Brain pericyte (primary cell): ENCODE measurements around the gene TUBAL3.

Experiments used
- DNase-seq: peaks from one replicate; pipeline ENCODE4 v3.0.0-alpha.2; 2012; ENCODE audit warnings: low read depth, low spot score

The TUBAL3 gene

DNA sequence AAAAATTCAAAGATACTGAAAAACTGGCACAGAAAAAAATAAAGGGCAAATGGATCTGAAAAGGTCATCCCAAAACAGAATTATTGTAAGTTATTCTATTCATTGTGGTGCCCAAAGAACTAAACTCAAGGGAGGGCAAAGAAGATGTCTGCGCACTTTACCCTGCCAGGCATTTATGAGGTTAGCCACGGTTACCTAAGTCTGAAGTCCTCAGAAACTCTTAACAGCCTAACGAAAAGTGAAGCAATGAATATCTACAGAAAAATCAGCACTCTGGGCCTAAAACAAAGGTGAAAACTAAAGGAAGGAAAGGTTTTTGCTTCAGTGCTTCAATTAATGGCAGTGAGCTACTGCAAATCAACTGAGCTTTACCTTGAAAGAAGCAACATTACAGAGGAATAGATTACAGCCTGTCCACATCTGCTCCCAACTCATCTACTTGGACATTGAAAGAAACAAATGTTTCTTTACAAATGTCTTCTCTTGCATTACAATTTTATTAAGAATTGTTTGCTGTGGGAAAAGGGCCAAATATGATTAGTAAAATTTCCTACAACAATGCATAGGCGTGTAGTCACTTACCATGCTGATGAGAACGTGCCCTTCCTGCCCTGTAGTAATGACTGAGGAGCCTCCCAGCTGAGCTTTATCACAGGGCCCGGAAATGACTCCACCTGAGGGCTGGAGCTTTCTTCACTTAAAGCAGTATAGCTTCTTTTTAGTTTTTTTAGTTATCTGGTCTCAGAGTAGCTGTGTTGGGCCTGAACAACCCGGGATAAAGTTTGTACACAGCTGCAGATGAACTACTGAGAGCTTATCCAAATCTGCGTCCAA, at the start of gene TUBAL3:
TSS of gene TUBAL3 (minus strand) at position 621 of the 834 bp plus-strand sequence. CDS start at position 585, 36 bp downstream.
- no peak for DNase-seq

DNA sequence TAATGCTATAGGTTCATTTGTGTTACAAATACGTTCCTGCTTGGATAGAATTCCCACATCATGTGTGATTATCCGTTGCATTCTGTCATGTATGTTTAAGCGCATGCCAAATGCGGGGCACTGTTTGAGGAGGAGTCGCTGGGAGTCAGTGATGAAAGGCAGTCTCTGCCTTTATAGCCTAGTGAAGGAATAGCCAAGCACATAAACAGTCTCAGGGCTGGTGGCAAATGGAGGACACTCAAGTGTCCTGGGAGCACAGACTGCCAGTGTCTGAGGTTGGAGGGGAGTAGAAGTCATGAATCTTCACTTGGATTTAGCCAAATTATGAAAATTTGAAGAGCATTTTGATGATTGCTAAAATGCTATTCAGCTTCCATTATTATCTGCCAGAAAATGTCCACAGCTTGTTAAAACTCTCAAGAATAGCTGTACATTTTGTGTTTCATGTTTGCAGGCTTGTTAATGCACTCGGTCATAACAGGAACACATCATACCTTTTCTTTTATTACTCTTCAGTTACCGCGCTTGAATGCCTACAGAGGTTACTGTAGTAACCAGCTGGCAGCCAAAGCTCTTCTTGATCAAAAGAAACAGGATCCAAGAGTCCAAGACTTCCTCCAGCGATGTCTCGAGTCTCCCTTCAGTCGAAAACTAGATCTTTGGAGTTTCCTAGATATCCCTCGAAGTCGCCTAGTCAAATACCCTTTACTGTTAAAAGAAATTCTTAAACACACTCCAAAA, 49.3 kb upstream of the TUBAL3 start:
- no peak for DNase-seq

DNA sequence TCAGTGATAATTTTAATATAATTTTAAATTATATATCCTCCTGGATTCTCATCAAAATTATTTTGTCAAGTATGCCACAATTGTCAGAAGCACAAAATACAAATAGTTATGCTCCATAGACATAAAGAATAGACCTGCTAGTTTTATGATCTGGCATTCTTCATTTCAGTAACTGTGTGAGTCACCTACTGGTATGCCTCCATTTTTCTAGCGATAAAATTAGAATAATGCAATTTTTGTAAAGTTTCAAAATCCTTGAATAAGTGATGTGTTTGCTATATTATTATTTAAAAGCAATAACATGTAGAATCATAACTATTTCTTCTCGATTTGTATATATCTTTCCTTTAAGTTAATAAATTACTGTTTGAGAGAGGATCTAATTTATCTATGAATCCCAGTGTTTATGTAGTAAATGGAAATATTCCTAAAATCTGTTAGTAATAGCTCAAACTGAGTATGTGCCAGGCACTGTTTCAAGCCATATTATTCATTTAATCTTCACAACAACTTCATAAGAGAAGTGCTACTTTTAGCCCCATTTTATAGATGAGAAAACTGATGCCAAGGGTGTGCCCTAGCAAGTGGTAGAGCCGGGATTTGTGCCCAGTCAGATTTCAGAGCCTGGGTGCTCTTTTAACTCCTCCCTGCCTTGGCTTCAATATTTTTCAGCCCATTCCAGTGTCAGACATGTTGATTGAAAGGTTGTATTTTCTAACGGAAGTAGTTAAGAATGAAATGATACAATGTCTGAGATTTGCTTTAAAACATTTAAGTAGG, 46.2 kb upstream of the TUBAL3 start:
- DNase-seq = no peak

DNA sequence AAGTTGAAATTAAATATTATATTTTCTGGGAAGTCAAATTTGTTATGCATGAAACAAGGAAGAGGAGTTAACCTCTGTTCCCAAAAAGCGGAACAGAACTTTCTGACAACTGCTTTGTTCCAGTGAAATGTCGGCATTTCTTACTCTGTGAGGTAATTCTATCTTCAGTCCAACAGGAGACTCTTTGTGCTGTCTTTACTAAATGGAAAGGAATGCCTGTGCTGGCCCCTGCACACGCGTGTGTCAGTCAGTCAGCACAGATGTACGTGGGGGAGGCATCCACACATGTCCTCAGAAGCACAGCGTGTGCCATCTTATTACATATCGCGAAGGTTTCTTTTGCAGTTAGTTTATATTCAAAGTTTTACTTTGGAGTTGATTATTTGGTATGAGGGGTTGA, 45.2 kb upstream of the TUBAL3 start:
- no peak for DNase-seq

DNA sequence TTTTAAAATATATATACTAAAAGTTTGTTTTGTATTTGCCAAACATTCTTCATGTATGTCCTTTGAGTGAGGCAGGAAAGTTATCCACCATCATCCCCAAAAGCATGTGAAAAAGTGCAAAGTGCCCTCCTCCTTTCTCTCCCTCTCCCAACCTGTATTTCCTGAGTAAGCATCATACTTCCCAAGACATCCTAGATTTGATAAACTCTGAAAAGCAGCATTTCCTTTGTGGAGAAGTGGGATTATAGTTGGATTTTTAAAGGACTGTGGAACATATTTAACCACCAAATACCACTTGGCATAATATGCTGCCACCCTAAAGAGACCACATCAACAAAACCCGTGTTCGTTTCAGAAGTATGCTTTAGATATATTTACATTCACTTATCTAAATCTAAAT, 44.6 kb upstream of the TUBAL3 start:
- no peak for DNase-seq

DNA sequence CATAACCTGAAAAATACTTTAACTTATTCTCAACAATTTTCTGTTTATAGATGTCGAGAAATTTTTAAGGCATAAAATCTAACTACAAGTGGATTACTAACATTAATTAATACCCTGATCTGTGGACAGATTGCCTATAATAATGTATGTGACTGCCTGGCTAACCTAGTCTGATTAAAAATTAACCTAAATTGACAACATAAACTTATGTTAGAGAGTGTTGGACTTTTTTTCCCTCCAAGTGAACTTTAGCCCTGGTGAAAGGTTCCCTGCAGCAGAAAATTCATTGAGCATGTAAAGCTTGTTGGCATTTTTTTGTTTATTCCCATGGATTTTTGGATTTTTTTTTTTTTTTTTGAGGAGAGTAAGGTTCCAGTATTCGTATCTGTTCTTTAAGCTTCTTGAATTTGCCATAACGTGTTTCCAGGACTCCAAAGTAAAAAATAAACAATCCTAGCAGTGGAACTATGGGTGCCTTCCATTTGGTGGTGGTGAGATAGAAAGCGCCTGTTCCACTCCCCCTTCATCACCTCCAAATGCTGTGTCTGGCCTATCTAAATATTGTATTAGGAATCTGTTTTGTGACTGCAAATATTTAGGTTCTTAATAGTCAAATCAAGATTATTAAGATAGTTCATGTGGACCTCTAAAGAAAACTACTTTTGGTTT, 43.8 kb upstream of the TUBAL3 start:
- DNase-seq = no peak

DNA sequence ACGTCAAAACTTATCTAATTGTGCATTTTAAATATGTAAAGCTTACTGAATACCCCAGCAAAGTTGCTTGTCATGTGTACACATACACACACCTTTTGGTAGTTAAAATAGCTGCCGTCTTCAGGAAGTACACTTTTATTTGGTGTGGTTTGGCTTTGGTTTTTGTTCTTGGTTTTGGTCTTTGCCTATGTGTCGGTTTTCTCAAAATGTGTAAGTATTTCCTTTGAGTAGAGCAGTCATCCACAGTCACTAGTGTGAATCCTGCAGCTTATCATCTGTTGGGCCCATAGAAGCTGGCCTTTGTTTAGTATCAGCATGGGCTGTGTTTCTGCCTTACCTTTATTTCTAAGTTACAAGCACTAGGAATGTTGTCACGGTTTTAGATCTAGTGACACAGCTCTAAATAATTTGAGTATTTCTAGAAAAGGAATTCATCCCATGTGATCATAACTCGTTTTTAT, 43.0 kb upstream of the TUBAL3 start:
- DNase-seq = no peak

DNA sequence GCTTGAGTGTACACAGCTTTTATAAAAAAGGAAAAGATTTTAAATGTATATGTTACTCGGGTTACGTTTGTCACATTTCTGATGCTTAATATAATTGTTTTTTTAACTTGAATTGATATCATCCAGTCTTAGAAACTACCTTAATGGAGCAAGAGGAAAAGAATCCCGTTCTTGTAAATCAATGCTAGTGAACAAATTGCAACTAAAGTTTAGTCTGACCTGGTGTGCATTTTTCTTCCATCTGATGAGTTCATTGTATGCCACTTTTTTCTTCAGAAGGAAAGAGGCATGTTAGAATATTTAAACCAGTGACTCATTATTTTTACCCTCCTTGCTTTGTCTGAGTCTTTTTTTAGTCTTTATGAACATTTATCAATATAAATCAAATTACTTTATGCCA, 42.4 kb upstream of the TUBAL3 start:
- no peak for DNase-seq

DNA sequence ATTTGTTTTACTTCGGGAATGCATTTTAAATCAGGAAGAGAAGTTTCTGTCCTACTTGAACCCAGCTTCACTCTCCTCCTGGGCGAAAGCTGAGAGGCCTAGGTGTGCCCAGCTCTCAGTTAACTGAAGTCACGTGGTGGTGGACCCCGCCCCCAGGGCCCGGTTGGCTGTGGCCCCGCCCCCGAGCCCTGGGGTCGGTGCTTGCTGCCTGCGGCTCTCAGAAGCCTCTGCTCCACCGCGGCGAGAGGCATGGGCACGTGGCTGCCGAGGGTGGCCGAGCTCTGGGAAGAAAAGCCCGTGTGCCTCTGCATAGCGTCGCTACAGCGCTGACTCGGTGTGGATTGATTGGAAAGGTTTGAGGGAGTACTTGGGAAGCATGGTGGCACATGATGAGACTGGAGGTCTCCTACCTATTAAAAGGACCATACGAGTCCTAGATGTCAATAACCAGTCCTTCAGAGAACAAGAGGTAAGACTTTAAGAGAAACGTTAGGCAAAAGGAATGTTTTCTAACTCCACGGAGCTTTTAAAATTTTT, 41.8 kb upstream of the TUBAL3 start:
- DNase-seq = peak; percentile 41

DNA sequence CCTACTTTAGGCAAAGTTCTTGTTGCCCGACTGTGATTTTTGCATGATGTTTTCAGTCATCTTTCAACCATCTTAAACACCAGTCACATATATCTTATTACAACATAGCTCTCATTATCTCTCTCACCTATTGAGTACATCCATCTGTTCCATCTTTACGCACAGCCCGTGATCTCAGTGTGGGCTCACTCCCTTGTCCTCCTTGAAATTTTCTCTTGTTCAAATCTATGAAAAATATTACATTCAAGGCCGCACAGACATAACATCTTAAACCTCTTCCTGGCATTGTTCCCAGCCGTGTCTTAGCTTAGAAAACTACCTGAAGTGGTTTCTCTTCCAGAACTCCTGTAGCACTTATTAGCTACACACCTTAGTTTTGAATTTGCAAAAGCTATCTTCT, 40.4 kb upstream of the TUBAL3 start:
- no peak for DNase-seq

DNA sequence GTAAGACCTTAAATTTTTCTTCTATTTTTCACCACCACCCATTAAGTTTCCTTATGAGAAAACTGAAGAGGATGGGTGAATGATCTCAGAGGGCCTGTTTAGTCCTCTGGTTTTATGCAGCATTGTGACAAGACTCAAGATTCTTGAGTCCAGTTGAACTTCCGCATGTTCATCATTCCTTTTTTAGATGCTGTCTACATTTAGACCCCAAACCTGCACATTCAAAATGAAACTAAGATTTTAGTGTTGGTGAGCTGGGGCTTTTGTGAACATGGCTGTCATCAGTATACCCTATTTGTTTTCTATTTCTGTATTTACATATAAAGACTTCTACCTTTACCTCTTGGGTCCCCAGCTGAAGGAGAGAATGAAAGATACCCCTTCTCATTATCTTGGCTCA, 38.8 kb upstream of the TUBAL3 start:
- DNase-seq = no peak

DNA sequence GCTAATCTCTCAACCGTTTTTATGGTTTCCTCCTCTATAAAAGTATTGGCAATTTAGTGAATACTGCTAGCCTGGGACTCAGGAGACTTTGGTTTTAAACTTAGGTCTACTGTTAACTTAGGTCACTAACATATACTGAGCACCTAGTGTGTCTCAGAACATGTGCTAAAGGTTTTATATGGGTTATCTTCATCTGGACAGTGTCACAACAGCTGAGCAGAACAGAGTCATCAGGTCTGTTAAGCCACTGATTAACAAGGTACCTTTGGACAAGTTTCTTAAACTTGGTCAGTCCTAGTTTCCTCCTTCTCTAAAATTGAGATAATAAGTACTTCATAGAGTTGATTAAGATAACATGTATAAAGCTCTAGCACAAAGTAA, 38.4 kb upstream of the TUBAL3 start:
- DNase-seq = no peak

DNA sequence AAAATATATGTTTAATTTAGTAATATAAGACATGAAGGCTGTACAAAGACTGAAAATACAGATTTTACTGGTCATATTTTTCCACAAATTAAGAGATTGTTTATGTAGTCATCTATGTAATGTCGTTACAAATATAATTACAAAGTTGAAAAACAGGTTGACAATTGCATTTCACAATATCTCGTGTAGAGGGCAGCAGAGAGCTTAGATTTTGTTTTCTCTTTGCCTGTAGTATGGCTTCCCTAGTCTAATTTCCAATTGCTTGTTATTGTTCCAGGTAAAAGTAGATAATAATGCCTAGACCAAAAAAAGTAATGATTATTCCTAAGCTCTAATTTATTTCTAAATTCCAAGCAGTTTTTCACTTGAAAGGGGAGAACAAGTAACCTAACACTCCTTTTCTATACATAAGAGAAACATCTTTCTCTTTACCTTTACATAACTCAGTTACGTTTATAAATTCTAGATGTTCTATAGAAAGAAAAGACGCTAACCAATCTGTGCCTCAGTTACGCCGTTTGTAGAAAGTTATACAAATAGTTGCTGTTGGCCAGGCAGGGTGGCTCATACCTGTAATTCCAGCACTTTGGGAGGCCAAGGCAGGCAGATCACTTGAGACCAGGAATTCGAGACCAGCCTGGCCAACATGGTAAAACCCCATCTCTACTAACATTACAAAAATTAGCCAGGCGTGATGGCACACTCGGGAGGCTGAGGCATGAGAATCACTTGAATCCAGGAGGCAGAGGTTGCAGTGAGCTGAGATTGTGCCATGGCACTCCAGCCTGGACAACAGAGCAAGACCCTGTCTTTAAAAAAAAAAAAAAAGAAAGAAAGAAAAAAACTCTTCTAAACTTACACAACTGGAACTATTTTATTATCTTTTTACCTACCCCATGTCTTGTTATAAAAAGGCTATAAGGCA, 37.7 kb upstream of the TUBAL3 start:
- no peak for DNase-seq

DNA sequence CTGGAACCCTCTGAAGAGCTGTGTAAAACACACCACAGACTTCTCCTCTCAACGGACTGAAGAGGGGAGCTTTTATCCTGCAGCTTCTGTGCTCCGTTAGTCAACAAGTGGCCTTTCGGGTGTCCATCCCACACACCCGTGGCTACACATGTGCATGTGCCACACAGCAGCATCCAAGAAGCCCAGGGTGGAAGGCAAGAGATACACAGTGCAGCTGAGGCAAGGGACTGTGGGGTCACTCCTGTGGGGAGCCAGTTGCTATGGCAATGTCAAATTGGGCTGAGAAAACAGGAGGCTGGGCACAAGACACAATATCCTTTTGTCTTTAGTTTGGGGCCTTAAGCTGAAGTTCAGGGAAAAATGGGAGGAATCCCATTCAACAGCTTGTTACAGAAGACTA, 36.5 kb upstream of the TUBAL3 start:
- DNase-seq = no peak

DNA sequence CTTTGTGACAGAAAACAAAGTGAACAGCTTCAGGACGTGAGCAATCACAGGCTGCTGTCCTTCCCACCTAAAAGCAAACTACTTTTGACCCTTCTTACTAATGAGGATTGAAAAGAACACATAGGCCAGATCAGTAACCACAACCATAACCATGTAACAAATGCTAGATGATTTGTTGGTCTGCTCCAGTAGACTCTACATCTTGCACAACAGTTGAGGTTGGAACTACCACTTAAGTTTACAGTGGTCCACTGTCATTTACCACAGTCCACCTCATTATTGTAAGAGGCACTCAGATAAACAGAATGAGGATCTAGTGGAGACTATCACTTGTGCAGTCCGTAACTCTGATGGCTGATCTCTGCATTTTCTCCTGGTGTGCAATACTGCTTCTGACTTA, 35.6 kb upstream of the TUBAL3 start:
- DNase-seq = no peak

DNA sequence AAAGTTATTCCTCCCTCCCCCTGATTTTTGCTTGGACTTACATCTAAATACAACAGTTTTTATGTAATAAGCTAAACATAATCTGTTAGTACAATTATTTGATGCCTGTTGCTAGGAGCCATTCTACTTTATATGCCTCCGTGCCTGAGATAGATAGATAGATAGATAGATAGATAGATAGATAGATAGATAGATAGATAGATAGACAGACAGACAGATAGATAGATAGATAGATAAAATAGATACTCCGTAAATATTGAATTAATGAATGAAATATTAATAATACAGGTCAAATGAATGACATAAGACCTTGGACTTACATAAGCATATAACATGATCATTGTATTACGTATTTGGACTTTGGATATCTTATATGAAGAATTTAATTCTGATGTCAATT, 30.7 kb upstream of the TUBAL3 start:
- DNase-seq = no peak

DNA sequence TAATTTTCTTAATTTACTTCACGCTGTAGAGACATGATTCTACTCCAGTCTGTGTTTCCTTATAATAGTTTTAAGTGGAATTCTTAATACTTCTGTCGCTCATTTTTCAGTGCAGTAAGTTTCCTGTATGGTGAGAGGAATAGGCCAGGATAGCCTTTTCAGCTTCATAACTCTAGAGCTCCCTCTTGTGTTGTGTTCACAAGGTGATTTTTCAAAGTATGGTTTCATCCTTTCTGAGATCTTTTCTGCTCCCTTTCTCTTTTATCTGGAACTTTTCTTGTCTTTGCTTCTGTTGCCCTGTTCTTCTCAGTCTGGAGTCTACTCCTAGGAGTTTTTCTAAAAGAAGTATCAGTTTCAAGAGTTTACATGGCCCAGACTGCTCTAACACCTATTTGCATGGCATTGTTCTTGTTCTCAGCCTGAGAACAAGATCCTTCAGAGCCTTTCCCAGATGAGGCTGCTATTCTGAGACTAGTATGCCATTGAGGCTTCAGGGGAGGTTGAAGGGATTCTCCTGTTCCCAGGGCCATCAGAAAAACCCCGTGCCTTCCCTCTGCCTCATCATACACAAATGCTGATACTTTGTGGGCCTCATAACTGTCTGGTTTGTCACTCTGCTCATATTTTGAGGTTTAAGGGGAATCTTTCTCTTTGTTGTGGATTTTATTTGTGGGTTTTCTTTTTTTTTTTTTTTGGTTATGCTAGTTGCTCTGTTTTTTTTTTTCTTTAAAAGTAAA, 29.6 kb upstream of the TUBAL3 start:
- no peak for DNase-seq

DNA sequence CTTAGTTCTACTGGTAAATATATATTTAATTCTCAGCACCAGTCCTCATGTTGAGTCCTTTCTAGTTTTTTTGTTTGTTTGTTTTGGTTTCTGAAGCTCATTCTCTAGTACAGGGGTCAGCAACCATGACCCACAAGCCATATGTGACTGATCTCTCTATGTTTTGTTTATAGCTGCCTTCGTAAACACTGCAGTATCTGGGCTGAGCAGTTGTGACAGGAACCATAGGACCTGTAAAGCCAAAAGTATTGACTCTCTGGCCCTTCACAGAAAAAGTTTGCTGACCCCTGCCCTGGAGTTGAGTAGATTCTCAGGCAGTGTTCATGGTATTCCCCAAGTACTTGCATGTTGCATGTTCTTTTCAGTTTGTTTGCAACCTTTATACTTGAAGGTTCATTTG, 28.6 kb upstream of the TUBAL3 start:
- DNase-seq = no peak

DNA sequence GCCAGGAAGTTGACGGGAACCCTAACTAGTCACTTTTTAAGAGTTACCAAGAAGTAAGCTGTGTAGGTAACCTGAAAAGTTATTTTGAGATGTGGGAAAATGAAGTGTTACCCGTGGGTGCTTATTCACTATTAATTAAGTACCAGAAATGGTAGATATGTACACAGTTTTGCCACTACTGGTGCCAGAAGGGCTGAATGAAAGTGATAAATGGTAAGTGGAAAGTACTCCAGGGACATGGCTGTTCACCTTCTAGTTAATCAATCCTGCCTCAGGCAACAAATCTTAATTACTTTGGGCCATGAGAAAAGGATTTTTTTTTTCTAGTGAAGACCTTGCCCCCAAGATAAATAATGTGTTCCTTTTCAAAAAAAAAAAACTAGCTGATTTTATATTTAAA, 23.5 kb upstream of the TUBAL3 start:
- no peak for DNase-seq

DNA sequence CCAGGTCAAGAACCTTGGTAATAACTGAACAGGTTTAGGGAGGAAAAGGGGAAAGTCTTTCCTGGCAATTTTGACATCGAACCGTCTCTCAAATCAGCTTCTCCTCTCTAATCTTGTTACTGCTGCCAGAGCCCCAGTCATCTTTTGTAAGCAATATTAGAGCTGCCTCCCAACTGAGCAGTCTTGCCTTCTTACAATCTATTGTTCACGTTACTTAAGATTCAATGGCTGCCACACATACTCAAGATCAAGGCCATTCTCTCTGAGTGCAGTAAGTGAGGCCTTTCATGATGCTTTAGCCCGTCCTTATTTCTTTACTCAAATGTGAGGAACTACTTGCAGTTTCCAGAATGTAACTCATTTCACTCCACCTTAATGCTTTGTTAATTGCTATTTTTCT, 20.1 kb upstream of the TUBAL3 start:
- DNase-seq = no peak
